Stimulated activated CD4-positive, alpha-beta T cell treated with anti-CD3 and anti-CD28 coated beads, TNF-alpha, amount 100 ng/mL, for 4 hours (primary cell): ENCODE data around the gene TMCC3.

Experiments
- DNase-seq, 3 experiments: peaks; one replicate each; pipeline ENCODE4 v3.0.0-alpha.2; 2020; ENCODE audit warnings: low read depth in 3 of 3

TMCC3 gene

GRCh38 chr12:94673496-94673895 is 23.1 kb upstream of the TMCC3 start:
- no peak for DNase-seq

GRCh38 chr12:94671917-94672316 is 21.6 kb upstream of the TMCC3 start:
- DNase-seq, result no peak

GRCh38 chr12:94670898-94671297 is 20.5 kb upstream of the TMCC3 start:
- no peak for DNase-seq

- no peak for DNase-seq
These were observed 19.7 kb upstream of the TMCC3 start for GRCh38 chr12:94670075-94670474.

- no peak for DNase-seq
These were observed 16.7 kb upstream of the TMCC3 start for GRCh38 chr12:94667031-94667540.

GRCh38 chr12:94666158-94666557 is 15.8 kb upstream of the TMCC3 start:
- no peak for DNase-seq

- no peak for DNase-seq
These were observed 13.3 kb upstream of the TMCC3 start for GRCh38 chr12:94663702-94664101.

GRCh38 chr12:94663071-94663470 is 12.7 kb upstream of the TMCC3 start:
- no peak for DNase-seq

- no peak for DNase-seq
These were observed 10.1 kb upstream of the TMCC3 start for GRCh38 chr12:94660436-94660835.

GRCh38 chr12:94659346-94659930 is 9.1 kb upstream of the TMCC3 start:
- no peak for DNase-seq

- DNase-seq, result no peak
These were observed 8.6 kb upstream of the TMCC3 start for GRCh38 chr12:94658931-94659330.

GRCh38 chr12:94656556-94656955 is 6.2 kb upstream of the TMCC3 start:
- no peak for DNase-seq

GRCh38 chr12:94649349-94650142 is 811 bp downstream of the TMCC3 start:
- peak in 1 of 3 experiments; percentile 18 for DNase-seq

GRCh38 chr12:94648578-94648977 is 1.8 kb downstream of the TMCC3 start:
- no peak for DNase-seq

- DNase-seq, result no peak
These were observed 6.0 kb downstream of the TMCC3 start for GRCh38 chr12:94644141-94644979.

GRCh38 chr12:94643606-94644005 is 6.8 kb downstream of the TMCC3 start:
- no peak for DNase-seq

- no peak for DNase-seq
These were observed 9.1 kb downstream of the TMCC3 start for GRCh38 chr12:94641283-94641682.

- no peak for DNase-seq
These were observed 10.0 kb downstream of the TMCC3 start for GRCh38 chr12:94640134-94640928.

GRCh38 chr12:94638521-94638920 is 11.8 kb downstream of the TMCC3 start:
- DNase-seq, result no peak

- no peak for DNase-seq
These were observed 12.8 kb downstream of the TMCC3 start for GRCh38 chr12:94637390-94638113.
